Measurements from ENCODE around the gene IRF6. TPM values are rescaled to one million over a fixed set of nuclear protein-coding genes. Genes with fewer than 3 reads are reported as not detected.

Gene IRF6
- total RNA-seq, 1 experiment from 2014 or later = 61.6 TPM

GRCh38 chr1:209767096-209767495 lies 38.8 kb downstream of the IRF6 start:
- H3K9ac ChIP-seq (ENCODE audit: low read length) = no peak overlapping the region
- no peaks in the 10 kb centered on the region for H3K36me3 ChIP-seq (ENCODE audit: low read depth, low read length)
- no TSS peak for BruUV-seq (replicated peaks)
- H3K9me2 ChIP-seq (replicated peaks; ENCODE audit: low read length) = no peaks in the 10 kb centered on the region
- no peak for ATAC-seq
- H3K4me3 ChIP-seq (ENCODE audit: low read length) = no peak overlapping the region
- H3K4me1 ChIP-seq (ENCODE audit: insufficient read depth, low read length) = peaks cover 12% of the 10 kb centered on the region
- H3K9me3 ChIP-seq (ENCODE audit: low read length) = no peaks in the 10 kb centered on the region
- H3K4me2 ChIP-seq (ENCODE audit: low read length) = no peak overlapping the region
- no peaks in the 10 kb centered on the region for H4K20me1 ChIP-seq (ENCODE audit: low read length)
- POLR2A ChIA-PET (ENCODE audit: unreplicated experiment) = no interaction called here
- H2AFZ ChIP-seq (ENCODE audit: low read length) = no peak overlapping the region
- H3F3A ChIP-seq (ENCODE audit: low read length, unreplicated experiment) = no peaks in the 10 kb centered on the region
- no peaks in the 10 kb centered on the region for H3K27me3 ChIP-seq (ENCODE audit: low read length)
- no peak for TF ChIP-seq EZH2 (IDR thresholded peaks at IDR 0.05; ENCODE audit: low read length, unreplicated experiment)
- TF ChIP-seq, protein P1, sequence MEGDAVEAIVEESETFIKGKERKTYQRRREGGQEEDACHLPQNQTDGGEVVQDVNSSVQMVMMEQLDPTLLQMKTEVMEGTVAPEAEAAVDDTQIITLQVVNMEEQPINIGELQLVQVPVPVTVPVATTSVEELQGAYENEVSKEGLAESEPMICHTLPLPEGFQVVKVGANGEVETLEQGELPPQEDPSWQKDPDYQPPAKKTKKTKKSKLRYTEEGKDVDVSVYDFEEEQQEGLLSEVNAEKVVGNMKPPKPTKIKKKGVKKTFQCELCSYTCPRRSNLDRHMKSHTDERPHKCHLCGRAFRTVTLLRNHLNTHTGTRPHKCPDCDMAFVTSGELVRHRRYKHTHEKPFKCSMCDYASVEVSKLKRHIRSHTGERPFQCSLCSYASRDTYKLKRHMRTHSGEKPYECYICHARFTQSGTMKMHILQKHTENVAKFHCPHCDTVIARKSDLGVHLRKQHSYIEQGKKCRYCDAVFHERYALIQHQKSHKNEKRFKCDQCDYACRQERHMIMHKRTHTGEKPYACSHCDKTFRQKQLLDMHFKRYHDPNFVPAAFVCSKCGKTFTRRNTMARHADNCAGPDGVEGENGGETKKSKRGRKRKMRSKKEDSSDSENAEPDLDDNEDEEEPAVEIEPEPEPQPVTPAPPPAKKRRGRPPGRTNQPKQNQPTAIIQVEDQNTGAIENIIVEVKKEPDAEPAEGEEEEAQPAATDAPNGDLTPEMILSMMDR (conservative IDR thresholded peaks at IDR 0.05; ENCODE audit: low read depth, low read length) = no peak
- intact Hi-C loops (cut with micrococcal nuclease) = no loop called here
- H3K79me2 ChIP-seq (ENCODE audit: low read length) = no peaks in the 10 kb centered on the region
- H3K27ac ChIP-seq (ENCODE audit: low read length) = no peak overlapping the region
- DNase-seq = no peak
- CTCF ChIA-PET = no interaction called here

GRCh38 chr1:209766051-209766450 lies 39.9 kb downstream of the IRF6 start:
- H3K36me3 ChIP-seq (ENCODE audit: low read depth, low read length) = no peaks in the 10 kb centered on the region
- H3K27ac ChIP-seq (ENCODE audit: low read length) = no peak overlapping the region
- peaks cover 12% of the 10 kb centered on the region for H3K4me1 ChIP-seq (ENCODE audit: insufficient read depth, low read length)
- ChIA-PET CTCF (no interaction called here), POLR2A (ENCODE audit: unreplicated experiment) (no interaction called here)
- TF ChIP-seq, protein P1 (conservative IDR thresholded peaks at IDR 0.05; ENCODE audit: low read depth, low read length) = no peak
- TF ChIP-seq EZH2 (IDR thresholded peaks at IDR 0.05; ENCODE audit: low read length, unreplicated experiment) = no peak
- TF ChIP-seq EZH2phosphoT487 (IDR thresholded peaks at IDR 0.05; ENCODE audit: borderline replicate concordance, low read length) = no peak
- no peaks in the 10 kb centered on the region for H3K9me2 ChIP-seq (replicated peaks; ENCODE audit: low read length)
- H3K4me2 ChIP-seq (ENCODE audit: low read length) = no peak overlapping the region
- no peak for DNase-seq
- no peak for ATAC-seq
- no peak overlapping the region for H3K4me3 ChIP-seq (ENCODE audit: low read length)
- intact Hi-C loops (cut with micrococcal nuclease) = no loop called here
- no peak overlapping the region for H3K9ac ChIP-seq (ENCODE audit: low read length)
- no peaks in the 10 kb centered on the region for H3F3A ChIP-seq (ENCODE audit: low read length, unreplicated experiment)
- no peaks in the 10 kb centered on the region for H3K27me3 ChIP-seq (ENCODE audit: low read length)
- BruUV-seq (replicated peaks) = no TSS peak
- no peak overlapping the region for H2AFZ ChIP-seq (ENCODE audit: low read length)
- H4K20me1 ChIP-seq (ENCODE audit: low read length) = no peaks in the 10 kb centered on the region
- no peaks in the 10 kb centered on the region for H3K79me2 ChIP-seq (ENCODE audit: low read length)
- no peaks in the 10 kb centered on the region for H3K9me3 ChIP-seq (ENCODE audit: low read length)

- no TSS peak for BruUV-seq (replicated peaks)
- Histone ChIP-seq H3K9me2 (replicated peaks; ENCODE audit: low read length) (no peaks in the 10 kb centered on the region), H2AFZ (ENCODE audit: low read length) (no peak overlapping the region), H3K4me3 (ENCODE audit: low read length) (no peak overlapping the region), H3K79me2 (ENCODE audit: low read length) (no peaks in the 10 kb centered on the region), H3K27ac (ENCODE audit: low read length) (no peak overlapping the region), H3K9me3 (ENCODE audit: low read length) (no peaks in the 10 kb centered on the region), H3F3A (ENCODE audit: low read length, unreplicated experiment) (no peaks in the 10 kb centered on the region), H3K27me3 (ENCODE audit: low read length) (no peaks in the 10 kb centered on the region), H3K36me3 (ENCODE audit: low read depth, low read length) (no peaks in the 10 kb centered on the region), H4K20me1 (ENCODE audit: low read length) (no peaks in the 10 kb centered on the region), H3K9ac (ENCODE audit: low read length) (no peak overlapping the region), H3K4me1 (ENCODE audit: insufficient read depth, low read length) (no peaks in the 10 kb centered on the region), H3K4me2 (ENCODE audit: low read length) (no peak overlapping the region)
- DNase-seq (no peak), ATAC-seq (no peak)
- intact Hi-C loops (cut with micrococcal nuclease) = no loop called here
- ChIA-PET POLR2A (ENCODE audit: unreplicated experiment) (no interaction called here), CTCF (no interaction called here)
- TF ChIP-seq EZH2 (IDR thresholded peaks at IDR 0.05; ENCODE audit: low read length, unreplicated experiment) = no peak
Observed at GRCh38 chr1:209761011-209761635, 44.8 kb downstream of the IRF6 start.

All from PC-3 (cell line).